HG02938 (cell line): ENCODE data around the gene CARF.
A peak's percentile ranks its signal among the peaks of the same experiment; 100 is the strongest.
"Not testable (repeated sequence)": the region's sequence is repeated elsewhere in the genome, so short reads cannot be mapped to it uniquely, and the experiment has no call there.

Experiments
- ATAC-seq: cut with Tn5 transposase; IDR thresholded peaks from one replicate; pipeline ENCODE4 v1.9.1; 2021; ENCODE audit warnings: mild to moderate bottlenecking, moderate library complexity; ENCODE audit not compliant: unreplicated experiment

CARF gene

GRCh38 chr2:202933958-202934357 lies 21.9 kb downstream of the CARF start:
- no peak for ATAC-seq

- no peak for ATAC-seq
Observed at GRCh38 chr2:202934456-202934855, 22.4 kb downstream of the CARF start.

GRCh38 chr2:202938960-202939359 lies 26.9 kb downstream of the CARF start:
- ATAC-seq, result no peak

DNA sequence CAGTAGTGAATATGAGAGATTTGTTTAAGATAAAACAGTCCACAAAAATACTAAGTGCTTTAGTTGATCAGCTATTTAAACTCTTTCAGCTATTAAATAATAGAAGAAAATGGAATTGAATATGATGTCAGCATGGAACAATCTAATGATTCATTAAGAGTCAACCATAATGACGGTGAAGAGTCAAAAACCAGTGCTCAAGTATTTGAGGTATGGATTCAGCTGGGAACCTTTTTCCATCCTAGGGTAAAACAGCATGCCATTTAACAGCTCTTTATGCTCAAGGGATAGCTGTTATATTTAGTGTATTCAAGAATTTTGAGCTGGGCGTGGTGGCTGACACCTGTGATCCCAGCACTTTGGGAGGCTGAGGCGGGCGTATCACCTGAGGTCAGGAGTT lies 29.7 kb downstream of the CARF start:
- no peak for ATAC-seq

- no peak for ATAC-seq
Observed at GRCh38 chr2:202944408-202944807, 32.3 kb downstream of the CARF start.

- ATAC-seq, result no peak
Observed at GRCh38 chr2:202944816-202945215, 32.7 kb downstream of the CARF start.

DNA sequence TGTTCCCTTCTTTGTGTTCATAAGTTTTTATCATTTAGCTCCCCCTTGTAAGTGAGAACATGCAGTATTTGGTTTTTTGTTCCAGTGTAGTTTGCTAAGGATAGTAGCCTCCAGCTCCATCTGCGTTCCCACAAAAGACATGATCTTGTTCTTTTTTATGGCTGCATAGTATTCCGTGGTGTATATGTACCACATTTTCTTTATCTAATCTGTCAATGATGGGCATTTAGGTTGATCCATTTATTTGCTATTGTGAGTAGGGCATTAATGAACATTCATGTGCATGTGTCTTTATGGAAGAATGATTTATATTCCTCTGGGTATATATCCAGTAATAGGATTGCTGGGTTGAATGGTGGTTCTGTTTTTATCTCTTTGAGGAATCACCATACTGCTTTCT lies 33.4 kb downstream of the CARF start:
- ATAC-seq, result no peak

DNA sequence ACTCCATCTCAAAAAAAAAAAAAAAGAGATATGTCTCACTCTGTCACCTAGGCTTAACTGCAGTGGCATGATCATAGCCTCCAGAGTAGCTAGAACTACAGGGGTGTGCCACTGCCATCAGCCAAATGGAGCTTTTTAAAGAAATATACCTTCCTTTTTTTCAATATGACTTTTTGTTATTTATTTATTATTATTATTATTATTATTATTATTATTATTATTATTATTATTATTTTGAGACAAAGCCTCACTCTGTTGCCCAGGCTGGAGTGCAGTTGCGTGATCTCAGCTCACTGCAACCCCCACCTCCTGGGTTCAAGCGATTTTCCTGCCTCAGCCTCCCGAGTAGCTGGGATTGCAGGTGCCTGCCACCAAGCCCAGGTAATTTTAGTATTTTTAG lies 37.3 kb downstream of the CARF start:
- not testable (repeated sequence) for ATAC-seq

- ATAC-seq, result no peak
Observed at GRCh38 chr2:202950592-202950991, 38.5 kb downstream of the CARF start.

- no peak for ATAC-seq
Observed at GRCh38 chr2:202960524-202960923, 48.4 kb downstream of the CARF start.

- ATAC-seq, result no peak
Observed at GRCh38 chr2:202963712-202964111, 51.6 kb downstream of the CARF start.

GRCh38 chr2:202965810-202966460 lies 53.9 kb downstream of the CARF start:
- peak; percentile 64 for ATAC-seq

GRCh38 chr2:202969404-202969803 lies 57.3 kb downstream of the CARF start:
- not testable (repeated sequence) for ATAC-seq

- ATAC-seq, result no peak
Observed at GRCh38 chr2:202976809-202977208, 64.7 kb downstream of the CARF start.

DNA sequence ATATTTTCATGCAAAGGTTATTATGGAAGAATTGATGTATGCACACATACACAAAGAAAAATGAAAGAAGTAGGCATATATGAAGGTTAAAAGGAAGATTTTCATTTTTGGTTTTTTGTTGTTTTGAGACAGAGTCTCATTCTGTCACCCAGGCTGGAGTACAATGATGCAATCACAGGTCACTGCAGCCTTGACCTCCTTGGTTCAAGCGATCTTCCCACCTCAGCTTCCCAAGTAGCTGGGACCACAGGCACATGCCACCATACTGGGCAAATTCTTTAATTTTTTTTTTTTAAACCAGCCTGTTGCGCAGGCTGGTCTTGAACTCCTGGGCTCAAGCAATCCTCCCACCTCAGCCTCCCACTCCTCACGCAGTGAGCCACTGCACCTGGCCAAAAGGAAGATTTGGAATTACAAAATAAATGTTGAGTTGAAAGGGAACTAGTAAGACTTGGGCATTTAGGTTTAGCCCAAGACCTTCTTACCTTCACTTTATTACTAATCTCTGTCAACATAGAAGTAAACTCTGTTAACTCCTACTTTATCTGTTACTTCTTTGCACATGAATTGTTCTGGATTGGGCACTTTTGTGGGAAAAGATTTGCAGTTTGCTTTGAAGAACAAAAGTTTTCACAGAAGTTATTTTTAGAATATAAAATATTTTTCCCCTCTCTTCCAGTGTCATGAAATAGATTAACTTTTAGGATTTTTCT lies 70.9 kb downstream of the CARF start:
- ATAC-seq, result no peak

- ATAC-seq, result no peak
Observed at GRCh38 chr2:202989749-202990148, 77.7 kb downstream of the CARF start.

- ATAC-seq, result no peak
Observed at GRCh38 chr2:202990501-202990900, 78.4 kb downstream of the CARF start.

DNA sequence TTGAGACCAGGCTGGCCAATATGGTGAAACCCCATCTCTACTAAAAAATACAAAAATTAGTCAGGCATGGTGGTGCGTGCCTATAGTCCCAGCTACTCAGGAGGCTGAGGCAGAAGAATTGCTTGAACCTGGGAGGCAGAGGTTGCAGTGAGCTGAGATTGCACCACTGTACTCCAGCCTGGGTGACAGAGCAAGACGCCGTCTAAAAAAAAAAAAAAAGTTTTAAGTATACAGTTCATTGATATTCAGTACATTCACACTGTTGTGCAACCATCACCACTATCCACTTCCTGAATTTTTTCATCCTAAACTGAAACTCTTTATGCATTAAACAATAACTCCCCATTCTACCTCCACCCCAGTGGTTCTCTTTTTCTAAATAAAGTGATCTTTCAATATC lies 85.0 kb downstream of the CARF start:
- not testable (repeated sequence) for ATAC-seq

DNA sequence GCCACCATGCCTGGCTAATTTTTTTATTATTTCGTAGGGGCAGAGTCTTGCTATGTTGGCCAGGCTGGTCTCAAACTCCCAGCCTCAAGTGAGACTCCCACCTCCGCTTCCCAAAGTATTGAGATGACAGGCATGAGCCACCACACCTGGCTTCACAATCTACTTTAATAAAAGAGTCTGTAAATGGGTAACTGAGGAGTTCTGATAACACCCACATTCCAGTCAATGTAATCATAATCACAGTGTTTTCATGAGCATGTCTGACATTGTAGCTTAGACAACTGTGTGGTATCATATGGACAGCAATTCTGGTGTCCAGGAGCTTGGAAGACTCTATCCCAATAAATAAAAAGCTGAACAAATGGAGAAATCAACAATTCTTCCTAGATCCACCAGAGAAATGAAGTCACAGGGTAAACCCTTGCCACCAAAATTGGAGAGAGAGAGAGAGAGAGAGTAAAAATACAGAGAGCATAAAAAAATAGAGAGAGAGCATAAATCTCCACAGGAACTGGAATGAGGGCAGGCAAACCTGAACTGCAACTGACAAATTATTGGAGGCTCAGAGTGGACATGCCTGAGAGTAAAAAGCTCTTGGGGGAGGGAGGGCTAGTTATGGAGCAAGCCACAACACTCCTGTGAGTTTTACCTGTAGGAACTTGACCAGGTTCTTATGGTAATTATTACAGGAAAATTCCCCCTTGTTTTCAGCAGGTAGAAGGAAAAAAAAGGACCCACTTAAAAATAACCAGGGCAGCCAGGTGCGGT lies 90.2 kb downstream of the CARF start:
- no peak for ATAC-seq

- ATAC-seq, result no peak
Observed at GRCh38 chr2:203003716-203004115, 91.6 kb downstream of the CARF start.

- ATAC-seq, result peak; percentile 96
Observed at GRCh38 chr2:203014456-203015199, 102.6 kb downstream of the CARF start, which contains the start of gene NBEAL1. Gene NBEAL1, plus strand, starts transcription at chr2:203014875. Its CDS starts 1,510 bp downstream, at chr2:203016385.
